IPS-20b (cell line): ENCODE results near the gene PPP1R14B.

Experiments
- H3K27ac ChIP-seq: one replicate; pipeline ENCODE4 v1.5.1; 2013; ENCODE audit warnings: low read length
- H3K27me3 ChIP-seq: 2 replicates; pipeline ENCODE4 v1.6.1; 2013; ENCODE audit warnings: mild to moderate bottlenecking, low read length, inconsistent platforms; ENCODE audit not compliant: insufficient read depth
- H3K36me3 ChIP-seq: 2 replicates; pipeline ENCODE4 v1.6.1; 2013; ENCODE audit warnings: low read depth, mild to moderate bottlenecking, inconsistent platforms, low read length, moderate library complexity; ENCODE audit not compliant: insufficient read depth
- H3K4me1 ChIP-seq: 2 replicates; pipeline ENCODE4 v1.6.1; 2013; ENCODE audit warnings: mild to moderate bottlenecking, control low read depth, inconsistent platforms, low read length, moderate library complexity; ENCODE audit not compliant: insufficient read depth
- H3K4me3 ChIP-seq: 2 replicates; pipeline ENCODE4 v1.5.1; 2013; ENCODE audit warnings: mild to moderate bottlenecking, low read length, inconsistent platforms
- H3K9ac ChIP-seq: 2 replicates; pipeline ENCODE4 v1.6.1; 2013; ENCODE audit warnings: low read depth, mild to moderate bottlenecking, inconsistent platforms, low read length, moderate library complexity
- H3K9me3 ChIP-seq: 2 replicates; pipeline ENCODE4 v1.6.1; 2013; ENCODE audit warnings: mild to moderate bottlenecking, low read depth, low read length, inconsistent platforms; ENCODE audit not compliant: insufficient read depth

The PPP1R14B gene

DNA sequence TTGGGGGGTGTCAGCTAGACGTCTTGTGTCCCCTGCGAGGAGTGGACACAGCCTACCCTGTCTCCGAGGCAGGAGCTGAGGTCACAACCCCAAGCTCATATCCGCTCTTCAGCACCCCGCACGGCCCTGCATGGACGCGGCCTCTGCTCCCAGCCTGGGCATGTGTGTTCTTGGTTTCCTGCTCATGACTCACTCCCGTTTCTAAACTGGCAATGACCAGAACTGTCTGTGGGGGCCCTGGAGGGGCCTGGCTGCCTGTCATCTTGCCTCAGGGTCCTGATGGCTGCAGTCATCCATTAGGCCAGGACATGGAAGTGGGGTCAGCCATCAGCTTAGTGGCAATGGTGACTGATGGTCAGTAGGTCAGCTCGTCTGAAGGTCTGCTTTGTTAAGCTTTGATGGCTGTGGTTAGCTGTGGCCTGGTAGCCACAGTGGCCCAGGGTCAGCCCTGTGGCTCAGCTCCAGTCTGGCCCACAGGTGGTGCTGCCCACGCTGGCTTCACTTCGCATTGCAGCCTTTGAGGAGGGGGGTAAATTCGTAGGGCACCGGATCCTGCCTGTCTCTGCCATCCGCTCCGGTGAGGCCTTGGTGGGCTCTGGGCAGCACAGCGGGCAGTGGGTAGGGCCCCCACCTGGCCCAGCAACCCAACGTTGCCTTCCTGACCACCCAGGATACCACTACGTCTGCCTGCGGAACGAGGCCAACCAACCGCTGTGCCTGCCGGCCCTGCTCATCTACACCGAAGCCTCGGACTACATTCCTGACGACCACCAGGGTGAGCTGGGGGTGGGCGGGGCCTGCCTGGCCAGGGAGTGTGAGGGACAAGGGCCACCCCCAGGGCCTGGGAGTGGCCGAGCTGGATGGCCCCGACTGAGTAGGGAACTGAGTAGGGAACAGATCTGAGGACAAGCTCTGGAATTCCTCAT lies 16.5 kb upstream of the PPP1R14B start:
- H3K9ac ChIP-seq: no peak overlapping the region
- no peaks in the 10 kb centered on the region for H3K9me3 ChIP-seq
- H3K4me1 ChIP-seq: peaks cover 3% of the 10 kb centered on the region; the same call in 1 of the 2 replicates
- H3K36me3 ChIP-seq: peaks cover 86% of the 10 kb centered on the region
- no peak overlapping the region for H3K4me3 ChIP-seq
- no peak overlapping the region for H3K27ac ChIP-seq
- H3K27me3 ChIP-seq: no peaks in the 10 kb centered on the region

GRCh38 chr11:64262271-64263002 lies 15.7 kb upstream of the PPP1R14B start:
- no peak overlapping the region for H3K27ac ChIP-seq
- no peak overlapping the region for H3K9ac ChIP-seq
- H3K27me3 ChIP-seq: no peaks in the 10 kb centered on the region
- peaks cover 89% of the 10 kb centered on the region for H3K36me3 ChIP-seq
- H3K4me3 ChIP-seq: no peak overlapping the region
- peaks cover 3% of the 10 kb centered on the region; the same call in 1 of the 2 replicates for H3K4me1 ChIP-seq
- no peaks in the 10 kb centered on the region for H3K9me3 ChIP-seq

- no peak overlapping the region for H3K27ac ChIP-seq
Measured at GRCh38 chr11:64261556-64262080, 14.9 kb upstream of the PPP1R14B start.

DNA sequence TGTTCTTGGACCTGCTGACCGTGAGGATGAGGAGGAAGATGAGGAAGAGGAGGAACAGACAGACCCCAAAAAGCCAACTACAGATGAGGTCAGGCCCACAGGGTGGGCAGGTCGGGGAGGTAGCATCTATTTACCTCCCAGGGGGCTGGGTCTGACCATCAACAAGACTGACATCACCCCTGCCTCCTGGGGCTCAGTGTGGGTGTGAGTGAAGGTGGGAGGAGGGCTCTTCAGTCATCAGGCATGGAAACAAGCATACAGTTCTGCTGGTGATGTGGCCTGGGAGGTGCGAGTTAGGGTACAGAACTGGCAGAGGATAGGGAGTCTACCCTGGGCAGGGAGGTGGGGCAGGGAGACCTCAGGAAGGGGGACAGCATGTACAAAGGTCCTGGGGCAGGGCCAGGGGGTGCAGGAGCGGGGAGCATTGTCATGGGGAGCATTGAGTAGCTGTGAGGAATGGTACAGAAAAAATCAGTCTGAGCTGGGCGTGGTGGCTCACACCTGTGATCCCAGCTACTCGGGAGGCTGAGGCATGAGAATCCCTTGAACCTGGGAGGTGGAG lies 13.5 kb upstream of the PPP1R14B start:
- Histone ChIP-seq H3K36me3 (peaks cover 85% of the 10 kb centered on the region), H3K4me1 (peaks cover 3% of the 10 kb centered on the region; the same call in 1 of the 2 replicates), H3K4me3 (no peak overlapping the region), H3K9ac (no peak overlapping the region), H3K9me3 (no peaks in the 10 kb centered on the region), H3K27ac (no peak overlapping the region), H3K27me3 (no peaks in the 10 kb centered on the region)

More at GRCh38 chr11:64261556-64262080, 14.9 kb upstream of the PPP1R14B start:
- no peaks in the 10 kb centered on the region for H3K27me3 ChIP-seq
- H3K4me1 ChIP-seq: peaks cover 3% of the 10 kb centered on the region; the same call in 1 of the 2 replicates
- H3K36me3 ChIP-seq: peaks cover 85% of the 10 kb centered on the region
- no peaks in the 10 kb centered on the region for H3K9me3 ChIP-seq
- H3K4me3 ChIP-seq: no peak overlapping the region
- H3K9ac ChIP-seq: no peak overlapping the region

- Histone ChIP-seq H3K4me3 (no peak overlapping the region), H3K36me3 (peaks cover 88% of the 10 kb centered on the region), H3K9me3 (no peaks in the 10 kb centered on the region), H3K27ac (no peak overlapping the region), H3K9ac (no peak overlapping the region), H3K4me1 (peaks cover 3% of the 10 kb centered on the region; the same call in 1 of the 2 replicates), H3K27me3 (no peaks in the 10 kb centered on the region)
Measured at GRCh38 chr11:64259533-64260067, 12.9 kb upstream of the PPP1R14B start.

- Histone ChIP-seq H3K36me3 (peaks cover 84% of the 10 kb centered on the region), H3K27me3 (no peaks in the 10 kb centered on the region), H3K27ac (no peak overlapping the region), H3K4me1 (peaks cover 3% of the 10 kb centered on the region; the same call in 1 of the 2 replicates), H3K4me3 (no peak overlapping the region), H3K9me3 (no peaks in the 10 kb centered on the region), H3K9ac (no peak overlapping the region)
Measured at GRCh38 chr11:64258946-64259532, 12.3 kb upstream of the PPP1R14B start.

GRCh38 chr11:64258356-64258755 lies 11.6 kb upstream of the PPP1R14B start:
- no peak overlapping the region for H3K9ac ChIP-seq
- no peak overlapping the region for H3K27ac ChIP-seq
- peaks cover 77% of the 10 kb centered on the region for H3K36me3 ChIP-seq
- no peak overlapping the region for H3K4me3 ChIP-seq
- H3K9me3 ChIP-seq: no peaks in the 10 kb centered on the region
- no peaks in the 10 kb centered on the region for H3K27me3 ChIP-seq
- H3K4me1 ChIP-seq: peaks cover 1% of the 10 kb centered on the region; the same call in 1 of the 2 replicates

- no peak overlapping the region for H3K9ac ChIP-seq
- no peaks in the 10 kb centered on the region for H3K4me1 ChIP-seq
- H3K4me3 ChIP-seq: no peak overlapping the region
- no peak overlapping the region for H3K27ac ChIP-seq
- H3K27me3 ChIP-seq: no peaks in the 10 kb centered on the region
- peaks cover 57% of the 10 kb centered on the region for H3K36me3 ChIP-seq
- no peaks in the 10 kb centered on the region for H3K9me3 ChIP-seq
Measured at GRCh38 chr11:64256300-64256699, 9.6 kb upstream of the PPP1R14B start.

- peaks cover 48% of the 10 kb centered on the region for H3K36me3 ChIP-seq
Measured at GRCh38 chr11:64255135-64256128, 8.7 kb upstream of the PPP1R14B start.

GRCh38 chr11:64254326-64254725 lies 7.6 kb upstream of the PPP1R14B start:
- Histone ChIP-seq H3K4me1 (peaks cover 13% of the 10 kb centered on the region; the same call in 1 of the 2 replicates), H3K36me3 (peaks cover 37% of the 10 kb centered on the region), H3K27ac (no peak overlapping the region), H3K9ac (no peak overlapping the region), H3K27me3 (no peaks in the 10 kb centered on the region), H3K9me3 (no peaks in the 10 kb centered on the region), H3K4me3 (no peak overlapping the region)

More at GRCh38 chr11:64255135-64256128, 8.7 kb upstream of the PPP1R14B start:
- no peak overlapping the region for H3K4me3 ChIP-seq
- peaks cover 3% of the 10 kb centered on the region; the same call in 1 of the 2 replicates for H3K4me1 ChIP-seq
- no peaks in the 10 kb centered on the region for H3K9me3 ChIP-seq
- no peaks in the 10 kb centered on the region for H3K27me3 ChIP-seq
- no peak overlapping the region for H3K27ac ChIP-seq
- H3K9ac ChIP-seq: no peak overlapping the region
